Measurements from ENCODE around the gene MMP14. TPM values are rescaled to one million over a fixed set of nuclear protein-coding genes. Genes with fewer than 3 reads are reported as not detected.
A peak's percentile ranks its signal among the peaks of the same experiment; 100 is the strongest.

The MMP14 gene
- total and polyA plus RNA-seq, 9 of the 15 experiments (the other 6 are each of a cell fraction or from before 2014, with no cell fraction given): 0.36 to 5.8 (median 1.3) TPM; not detected in 2

GRCh38 chr14:22852940-22853767, 16.8 kb downstream of the MMP14 start (continued):
- TF ChIP-seq MTA1 (IDR thresholded peaks at IDR 0.05; ENCODE audit: borderline replicate concordance) (0 out of 2 replicates have a peak, but pooled peaks have one; percentile 50), ZSCAN29 (IDR thresholded peaks at IDR 0.05) (no peak), ZNF740 (CRISPR knock-in tag; IDR thresholded peaks at IDR 0.05) (peak; percentile 68), ZNF740 (tag; IDR thresholded peaks at IDR 0.05) (no peak), BRD9 (IDR thresholded peaks at IDR 0.05; ENCODE audit: low read depth, partially characterized antibody) (peak; percentile 91), MLLT1 (IDR thresholded peaks at IDR 0.05) (0 out of 4 replicates have a peak, but pooled peaks of 1 of the 2 experiments have one; percentile 50), BACH1 (tag; IDR thresholded peaks at IDR 0.05) (peak; percentile 33; the same call in 1 of the 2 replicates), HDAC1 (IDR thresholded peaks at IDR 0.05) (peak in 1 of 2 experiments; percentile 61; a peak in 1 of 4 replicates), CTBP1 (IDR thresholded peaks at IDR 0.05; ENCODE audit: borderline replicate concordance) (peak; percentile 77), ZBTB7A (IDR thresholded peaks at IDR 0.05; ENCODE audit: borderline replicate concordance, control insufficient read depth, low read depth, low read length) (peak; percentile 30; the same call in 1 of the 2 replicates), CC2D1A (IDR thresholded peaks at IDR 0.05) (peak; percentile 95), ELF2 (CRISPR knock-in tag; IDR thresholded peaks at IDR 0.05) (0 out of 2 replicates have a peak, but pooled peaks have one; percentile 12), ZBTB43 (CRISPR knock-in tag; IDR thresholded peaks at IDR 0.05) (no peak), ID3 (CRISPR knock-in tag; IDR thresholded peaks at IDR 0.05) (no peak), ID3 (tag; IDR thresholded peaks at IDR 0.05) (peak; percentile 69; the same call in 1 of the 2 replicates), KDM4B (IDR thresholded peaks at IDR 0.05; ENCODE audit: borderline replicate concordance in 2 of 2, low read depth in 1 of 2) (no peak), SP2 (IDR thresholded peaks at IDR 0.05; ENCODE audit: extremely low read depth, low read depth, low read length, poor library complexity, severe bottlenecking) (no peak), RB1 (IDR thresholded peaks at IDR 0.05; ENCODE audit: low read depth) (peak; percentile 61), ZNF347 (CRISPR knock-in tag; IDR thresholded peaks at IDR 0.05; ENCODE audit: low read depth) (peak; percentile 59; the same call in 1 of the 2 replicates), MYNN (IDR thresholded peaks at IDR 0.05) (peak; percentile 20), MYNN (CRISPR knock-in tag; IDR thresholded peaks at IDR 0.05) (no peak), NFE2L1 (tag; IDR thresholded peaks at IDR 0.05; ENCODE audit: borderline replicate concordance, low read depth) (no peak), ARID2 (IDR thresholded peaks at IDR 0.05) (peak; percentile 95), L3MBTL2 (IDR thresholded peaks at IDR 0.05) (peak; percentile 70), EGR1 (conservative IDR thresholded peaks at IDR 0.05) (0 out of 2 replicates have a peak, but pooled peaks have one; percentile 32), HDAC2 (IDR thresholded peaks at IDR 0.05) (peak; percentile 57; the same call in 1 of the 2 replicates)

Data from K562 (cell line).